GM12875 (cell line): ENCODE results near the gene CDC42BPG.

ENCODE experiments used
- H3K4me3 ChIP-seq: one replicate; pipeline ENCODE4 v1.5.1; 2011; ENCODE audit warnings: low read depth, low read length, control low read depth
- CTCF ChIP-seq: IDR thresholded peaks from 2 replicates; pipeline ENCODE4 v1.5.1; 2011; ENCODE audit warnings: low read depth, mild to moderate bottlenecking, control low read depth, inconsistent platforms, low read length, moderate library complexity, borderline replicate concordance; ENCODE audit not compliant: insufficient read depth

The CDC42BPG gene

GRCh38 chr11:64803846-64804345 is 40.6 kb downstream of the CDC42BPG start:
- no peak for TF ChIP-seq CTCF
- peak overlapping the region; percentile 52 for H3K4me3 ChIP-seq

DNA sequence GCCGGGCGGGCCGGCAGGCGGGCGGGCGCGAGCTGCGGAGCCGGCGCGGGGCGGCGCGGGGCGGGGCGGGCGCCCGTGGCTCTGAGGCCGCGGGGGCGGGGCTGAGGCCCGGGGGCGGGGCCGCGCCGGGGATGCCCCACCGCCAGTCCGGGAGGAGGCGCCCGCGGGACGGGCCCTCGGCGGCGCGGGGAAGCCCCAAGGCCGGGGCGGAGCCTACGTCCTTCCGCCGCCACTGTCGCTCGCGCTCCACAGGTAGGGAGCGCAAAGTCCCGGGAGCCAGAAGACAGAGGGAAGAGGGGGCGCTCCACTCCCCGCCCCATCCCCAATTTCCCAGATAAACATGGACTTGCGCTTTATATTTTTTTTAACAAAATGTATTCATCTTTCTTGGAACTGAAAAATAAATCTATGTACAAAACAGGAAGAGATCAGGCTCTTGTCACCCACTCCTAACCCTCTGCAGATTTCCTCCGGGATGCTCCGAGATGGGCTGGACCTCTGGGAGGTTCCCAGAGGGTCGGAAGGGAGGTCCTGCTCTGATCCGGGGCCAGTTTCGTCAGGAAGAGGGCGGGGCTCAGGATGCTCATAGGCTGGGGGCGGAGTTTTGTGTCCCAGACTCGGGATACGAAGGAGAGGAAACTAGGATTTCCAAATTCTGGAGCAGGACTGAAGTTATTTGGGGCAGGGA is 41.2 kb downstream of the CDC42BPG start, which contains the start of gene MAP4K2:
Gene MAP4K2 (minus strand): TSS at position 57 of the 688 bp plus-strand sequence. CDS start 65 bp downstream, outside the sequence.
- peak; percentile 31; the same call in 1 of the 2 replicates for TF ChIP-seq CTCF
- H3K4me3 ChIP-seq, result peak within 1 kb of the TSS; percentile 63

GRCh38 chr11:64802370-64803157 is 41.9 kb downstream of the CDC42BPG start:
- TF ChIP-seq CTCF, result no peak
- peak overlapping the region; percentile 63 for H3K4me3 ChIP-seq

DNA sequence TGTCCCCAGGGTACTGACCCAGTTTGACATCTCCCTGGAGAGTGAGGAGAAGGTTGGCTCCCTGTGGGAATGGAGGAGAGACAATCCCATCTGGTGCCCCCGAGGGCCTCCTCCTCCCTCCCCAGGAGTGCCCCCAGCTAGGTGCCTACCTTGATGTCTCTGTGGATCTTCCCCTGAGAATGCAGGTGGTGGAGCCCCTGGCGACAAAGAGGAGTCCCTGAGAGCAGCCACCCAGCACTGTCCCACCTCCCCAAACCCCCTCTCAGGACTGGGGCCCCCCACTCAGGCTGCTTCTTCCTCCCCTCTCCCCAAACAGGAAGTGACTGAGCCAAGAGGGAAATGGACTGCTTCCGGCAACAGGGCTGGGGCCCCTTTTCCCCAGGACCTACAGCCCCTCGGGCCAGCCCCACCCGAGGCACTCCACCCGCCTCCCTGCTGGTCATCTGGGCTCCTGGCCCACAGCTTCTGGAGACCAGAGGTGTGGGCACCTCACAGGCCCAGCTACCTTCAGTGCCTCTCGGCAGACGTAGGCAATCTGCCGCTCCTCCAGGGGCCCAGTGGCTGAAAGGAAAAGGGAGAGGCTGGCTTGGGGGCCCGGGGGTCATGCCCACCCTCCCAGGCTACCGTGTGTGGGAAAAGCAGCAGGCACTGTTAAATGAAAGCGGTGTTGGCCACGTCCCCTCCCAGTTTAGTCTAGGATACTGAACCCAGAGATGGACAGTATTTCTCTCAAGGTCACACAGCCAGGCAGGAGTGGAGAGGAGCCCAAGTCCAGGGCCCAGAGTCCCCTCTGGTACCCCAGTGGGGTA is 42.7 kb downstream of the CDC42BPG start:
- H3K4me3 ChIP-seq, result peak overlapping the region; percentile 63
- TF ChIP-seq CTCF, result no peak

GRCh38 chr11:64801158-64801464 is 43.3 kb downstream of the CDC42BPG start:
- H3K4me3 ChIP-seq, result peak overlapping the region; percentile 26

More at GRCh38 chr11:64801158-64801464, 43.3 kb downstream of the CDC42BPG start:
- no peak for TF ChIP-seq CTCF
